Fibroblast of villous mesenchyme (primary cell): ENCODE measurements around the gene FAM236D. TPM values are rescaled to one million over a fixed set of nuclear protein-coding genes. Genes with fewer than 3 reads are reported as not detected.
"Not testable (repeated sequence)": the region's sequence is repeated elsewhere in the genome, so short reads cannot be mapped to it uniquely, and the experiment has no call there.

Experiments used
- DNase-seq: peaks from one replicate; pipeline ENCODE4 v3.0.0-alpha.2; 2010; ENCODE audit warnings: low read depth
- H3K4me3 ChIP-seq: 2 replicates; pipeline ENCODE4 v1.5.1; 2011; ENCODE audit warnings: low read depth, mild to moderate bottlenecking, low read length
- total RNA-seq: library from RNA; depleted of rRNA; stranded (reverse); fragments of >200 nt; gene quantifications from 2 replicates; pipeline ENCODE4 v1.2.3, GENCODE V29; 2012

The FAM236D gene
- total RNA-seq: not detected in 2 replicates

- H3K4me3 ChIP-seq, DNase-seq: not testable (repeated sequence)
Measured at GRCh38 chrX:72808110-72808509, at the start of gene FAM236D. FAM236D (minus strand) TSS chrX:72808210; CDS start chrX:72808110, 100 bp downstream.

DNA sequence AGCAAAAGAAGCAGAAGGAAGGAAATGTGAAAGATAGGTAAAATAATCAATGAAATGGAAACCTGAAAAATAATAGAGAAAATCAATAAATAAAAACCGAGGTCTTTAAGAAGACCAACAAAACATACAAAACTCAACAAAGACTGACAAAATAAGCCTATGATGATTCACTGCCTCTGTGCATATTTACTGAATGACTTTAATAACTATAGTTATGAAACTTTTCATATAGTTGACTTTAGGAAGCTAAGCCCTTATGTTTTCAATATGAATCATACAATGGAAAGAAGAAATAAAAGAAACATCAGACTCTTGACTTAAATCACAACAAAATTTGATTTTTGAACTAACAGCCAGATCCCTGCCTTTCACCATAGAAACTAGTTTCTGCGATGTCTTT is 29.5 kb upstream of the FAM236D start:
- not testable (repeated sequence) for H3K4me3 ChIP-seq, DNase-seq

DNA sequence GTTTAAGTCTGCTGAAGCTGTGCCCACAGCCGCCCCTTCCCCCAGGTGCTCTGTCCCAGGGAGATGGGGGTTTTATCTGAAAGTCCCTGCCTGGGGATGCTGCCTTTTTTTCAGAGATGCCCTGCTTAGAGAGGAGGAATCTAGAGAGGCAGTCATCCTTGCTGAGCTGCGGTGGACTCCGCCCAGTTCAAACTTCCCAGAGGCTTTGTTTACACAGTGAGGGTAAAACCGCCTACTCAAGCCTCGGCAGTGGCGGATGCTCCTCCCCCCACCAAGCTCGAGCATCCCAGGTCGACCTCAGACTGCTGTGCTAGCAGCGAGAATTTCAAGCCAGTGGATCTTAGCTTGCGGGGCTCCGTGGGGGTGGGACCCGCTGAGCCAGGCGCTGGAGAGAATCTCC is 22.7 kb upstream of the FAM236D start:
- H3K4me3 ChIP-seq, DNase-seq: not testable (repeated sequence)

DNA sequence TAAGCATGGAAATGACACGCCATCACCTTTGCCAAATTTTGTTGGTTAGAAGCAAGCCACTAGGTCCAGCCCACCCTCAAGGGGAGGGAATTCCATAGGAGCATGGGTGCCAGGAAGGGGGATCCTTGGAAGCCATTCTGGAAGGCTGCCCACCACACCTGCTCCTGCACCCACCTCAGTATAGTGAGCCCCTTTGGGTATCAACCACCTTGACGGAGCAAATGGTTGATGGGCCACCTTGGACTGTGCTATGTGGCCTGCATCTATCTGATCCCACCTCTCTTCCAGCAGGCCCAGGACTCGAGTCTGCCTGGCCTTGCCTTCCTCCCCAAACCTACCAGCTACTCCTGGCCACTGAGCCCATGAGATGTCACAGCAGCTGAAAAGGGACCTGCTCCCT is 17.6 kb downstream of the FAM236D start:
- DNase-seq, H3K4me3 ChIP-seq: not testable (repeated sequence)

DNA sequence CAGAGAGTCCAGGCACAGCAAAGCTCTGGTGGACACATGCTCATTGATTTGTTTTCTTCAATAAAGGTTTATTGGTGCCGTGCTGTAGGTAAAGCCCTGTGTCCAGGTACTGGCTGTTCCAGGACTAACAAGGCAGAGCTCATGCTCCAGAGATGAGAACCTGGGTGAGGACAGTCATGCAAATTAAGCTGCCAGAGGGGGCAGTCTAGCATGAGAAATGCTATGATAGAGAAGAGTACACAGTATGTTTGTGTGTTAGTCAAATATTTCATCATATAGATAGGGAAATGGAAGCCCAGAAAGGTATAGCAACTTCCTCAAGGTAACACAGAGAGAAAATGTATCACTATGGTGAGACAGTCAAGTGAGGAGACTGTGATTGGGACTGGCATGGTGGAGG is 19.9 kb downstream of the FAM236D start:
- not testable (repeated sequence) for DNase-seq

GRCh38 chrX:72783964-72784363 is 24.0 kb downstream of the FAM236D start:
- DNase-seq, H3K4me3 ChIP-seq: not testable (repeated sequence)

More for the DNA sequence above, 19.9 kb downstream of the FAM236D start:
- H3K4me3 ChIP-seq: not testable (repeated sequence)

GRCh38 chrX:72783365-72783936 is 24.6 kb downstream of the FAM236D start:
- not testable (repeated sequence) for H3K4me3 ChIP-seq, DNase-seq

- not testable (repeated sequence) for H3K4me3 ChIP-seq, DNase-seq
Measured at GRCh38 chrX:72782560-72782959, 25.4 kb downstream of the FAM236D start, which contains the start of gene FAM236B. FAM236B (minus strand) TSS chrX:72782660; CDS start chrX:72782560, 100 bp downstream.

DNA sequence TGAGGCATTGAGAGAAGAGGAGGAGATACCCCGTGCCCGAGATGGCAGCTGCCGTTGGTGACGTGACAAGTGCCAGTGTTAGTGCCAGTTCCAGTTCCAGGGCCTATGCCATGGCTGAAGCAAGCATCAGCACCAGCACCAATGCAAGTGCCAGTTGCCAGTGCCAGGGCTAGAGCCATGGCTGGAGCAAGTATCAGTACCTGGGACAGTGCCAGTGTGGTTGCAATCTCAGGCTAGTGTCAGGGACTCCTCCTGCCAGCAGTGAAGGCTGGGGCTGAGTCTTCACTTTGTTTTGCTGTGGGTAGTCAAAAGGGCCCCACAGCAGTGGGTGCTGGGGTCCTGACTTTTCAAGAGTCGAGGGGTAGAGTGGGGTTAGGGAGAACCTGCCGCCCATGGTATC is 29.9 kb downstream of the FAM236D start:
- not testable (repeated sequence) for DNase-seq, H3K4me3 ChIP-seq

DNA sequence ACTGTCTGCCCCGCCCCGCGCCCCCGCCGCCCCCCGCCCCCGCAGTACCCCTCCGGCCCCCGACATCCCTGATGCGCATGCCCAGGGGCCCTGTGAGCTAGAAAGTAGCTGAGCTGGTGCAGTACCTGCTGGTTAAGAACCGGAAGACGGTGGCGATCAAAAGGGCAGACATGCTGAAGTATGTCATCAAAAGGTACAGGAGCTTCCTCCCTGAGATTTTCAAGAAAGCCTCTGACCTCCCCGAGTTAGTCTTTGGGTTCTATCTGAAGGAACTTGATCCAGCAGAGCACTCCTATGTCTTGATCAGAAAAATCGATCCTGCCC is 30.6 kb downstream of the FAM236D start:
- not testable (repeated sequence) for H3K4me3 ChIP-seq, DNase-seq

GRCh38 chrX:72776653-72777466 is 31.1 kb downstream of the FAM236D start, which contains the start of gene DMRTC1B:
DMRTC1B (plus strand) TSS chrX:72776890; CDS start chrX:72845136, 68,246 bp downstream.
- not testable (repeated sequence) for H3K4me3 ChIP-seq, DNase-seq

GRCh38 chrX:72760454-72760853 is 47.6 kb downstream of the FAM236D start:
- DNase-seq: not testable (repeated sequence)

More at GRCh38 chrX:72760454-72760853, 47.6 kb downstream of the FAM236D start:
- H3K4me3 ChIP-seq: not testable (repeated sequence)

Other genes with a start within 250 kb of the FAM236D start
- gene HDAC8, start 235.4 kb downstream of the FAM236D start, total RNA-seq: 25.8 and 28.1 TPM in 2 replicates
- gene PHKA1, start 93.9 kb downstream of the FAM236D start, total RNA-seq: 7.4 and 8.6 TPM in 2 replicates
- not detected in 2 replicates for gene DMRTC1B, start 31.3 kb downstream of the FAM236D start, total RNA-seq
- not detected in 2 replicates for gene FAM236B, start 25.6 kb downstream of the FAM236D start, total RNA-seq
- gene FAM236C, start 104.4 kb upstream of the FAM236D start, total RNA-seq: not detected in 2 replicates
- not detected in 2 replicates for gene FAM236A, start 130.0 kb upstream of the FAM236D start, total RNA-seq
- gene DMRTC1, start 135.6 kb upstream of the FAM236D start, total RNA-seq: not detected in 2 replicates
- not detected in 2 replicates for gene PABPC1L2B, start 194.7 kb upstream of the FAM236D start, total RNA-seq